Panc1 (cell line): ENCODE data around the gene SHOX. TPM values are rescaled to one million over a fixed set of nuclear protein-coding genes. Genes with fewer than 3 reads are reported as not detected.

ENCODE experiments used
- ATAC-seq: fragments of 200-7000 bp; cut with Tn5 transposase; 2 replicates; pipeline ENCODE4 v1.9.1; 2020; ENCODE audit warnings: mild to moderate bottlenecking, moderate library complexity
- BruUV-seq: library from RNA; stranded (reverse); fragments of 400-500 nt; replicated peaks from 2 replicates; lab custom pipeline; 2021; lab: Mats Ljungman, UMichigan
- CTCF ChIA-PET: fragments of 300-600 bp; sonication (Branson Sonifier 250); formaldehyde crosslinking; loops from one replicate; lab custom pipeline; 2022; ENCODE audit warnings: antibody characterized with exemption; lab: Charles Lee
- POLR2A ChIA-PET: fragments of 300-600 bp; sonication (Branson Sonifier 250); formaldehyde crosslinking; loops from one replicate; lab custom pipeline; 2022; ENCODE audit warnings: antibody characterized with exemption; lab: Charles Lee
- DNase-seq: peaks from one replicate; pipeline ENCODE4 v3.0.0-alpha.2; 2010; ENCODE audit warnings: low read depth, low spot score
- H3K27ac ChIP-seq: 2 replicates; pipeline ENCODE4 v1.5.1; 2011; ENCODE audit warnings: mild to moderate bottlenecking, low read length, inconsistent platforms
- H3K27me3 ChIP-seq: fragments of 200-500 bp; sonication (Bioruptor generic); 2 replicates; pipeline ENCODE4 v1.6.0; 2014; ENCODE audit warnings: low read length, inconsistent platforms; ENCODE audit not compliant: control insufficient read depth, insufficient read depth
- H3K36me3 ChIP-seq: fragments of 200-500 bp; sonication (Bioruptor generic); 2 replicates; pipeline ENCODE4 v1.5.1; 2014; ENCODE audit warnings: inconsistent platforms, mild to moderate bottlenecking, low read length, moderate library complexity; ENCODE audit not compliant: control insufficient read depth, insufficient read depth
- H3K4me1 ChIP-seq: 2 replicates; pipeline ENCODE4 v1.5.1; 2011; ENCODE audit warnings: inconsistent platforms, mild to moderate bottlenecking, low read length, moderate library complexity; ENCODE audit not compliant: control insufficient read depth, insufficient read depth
- H3K4me3 ChIP-seq, 2 experiments: 2 replicates each; pipeline ENCODE4 v1.5.1; 2011 to 2012; ENCODE audit warnings: low read depth in 2 of 2, low read length in 2 of 2, mild to moderate bottlenecking in 2 of 2, inconsistent platforms in 1 of 2, moderate library complexity in 1 of 2
- H3K9me3 ChIP-seq: fragments of 200-500 bp; sonication (Bioruptor generic); 2 replicates; pipeline ENCODE4 v1.5.1; 2014; ENCODE audit warnings: low read depth, mild to moderate bottlenecking, inconsistent platforms, low read length, moderate library complexity; ENCODE audit not compliant: control insufficient read depth, insufficient read depth
- CTCF ChIP-seq: fragments of 450-650 bp; IDR thresholded peaks from 2 replicates; pipeline ENCODE4 v1.5.1; 2017; ENCODE audit warnings: mild to moderate bottlenecking
- POLR2AphosphoS5 ChIP-seq: IDR thresholded peaks from 2 replicates; pipeline ENCODE4 v1.6.1; 2012; ENCODE audit warnings: mild to moderate bottlenecking, low read depth, low read length, moderate library complexity
- REST ChIP-seq, 2 experiments: IDR thresholded peaks; 2 replicates each; pipeline ENCODE4 v1.6.1; 2011 to 2012; ENCODE audit warnings: low read depth in 2 of 2, control low read depth in 1 of 2, low read length in 1 of 2, mild to moderate bottlenecking in 1 of 2, moderate library complexity in 1 of 2; ENCODE audit not compliant: insufficient read depth in 1 of 2
- SIN3A ChIP-seq: IDR thresholded peaks from 2 replicates; pipeline ENCODE4 v1.6.1; 2012; ENCODE audit warnings: low read depth, mild to moderate bottlenecking, low read length, moderate library complexity, borderline replicate concordance; ENCODE audit not compliant: insufficient read depth
- TCF7L2 ChIP-seq: IDR thresholded peaks from 2 replicates; pipeline ENCODE4 v1.6.1; 2011; ENCODE audit warnings: mild to moderate bottlenecking, low read depth, low read length, inconsistent platforms
- in situ Hi-C: cut with HindIII; loops from 2 replicates; pipeline ENCODE4 v1.10.0; 2016; ENCODE audit warnings: low sequenced_read_pairs, low pct_unique_long_range_greater_than_20kb
- intact Hi-C: fragments of 100-400 bp; cut with micrococcal nuclease; formaldehyde crosslinking; loops from one replicate; pipeline ENCODE4 v1.10.0; 2022; ENCODE audit not compliant: unreplicated experiment
- total RNA-seq: library from RNA; stranded (reverse); gene quantifications from one replicate; pipeline ENCODE4 v1.2.1, GENCODE V29; 2021; ENCODE audit not compliant: unreplicated experiment

Gene SHOX
- total RNA-seq, 1 experiment from 2014 or later, result not detected

GRCh38 chrX:662126-662525, 31.5 kb downstream of the SHOX start:
- Histone ChIP-seq H3K9me3 (no peaks in the 10 kb centered on the region), H3K36me3 (no peaks in the 10 kb centered on the region), H3K27me3 (no peaks in the 10 kb centered on the region), H3K27ac (no peak overlapping the region), H3K4me3 (no peak overlapping the region), H3K4me1 (no peaks in the 10 kb centered on the region)
- ChIA-PET POLR2A (no interaction called here), CTCF (no interaction called here)
- no TSS peak for BruUV-seq
- ATAC-seq (no peak), DNase-seq (no peak)
- TF ChIP-seq TCF7L2, result no peak
- TF ChIP-seq POLR2AphosphoS5, result no peak
- no peak for TF ChIP-seq SIN3A
- TF ChIP-seq REST (IDR thresholded peaks at IDR 0.05; ENCODE audit: insufficient read depth in 1 of 2, low read depth in 2 of 2, low read length in 1 of 2), result no peak
- TF ChIP-seq CTCF, result no peak
- in situ Hi-C loops, result no loop called here
- intact Hi-C loops, result no loop called here

GRCh38 chrX:663841-664240, 33.2 kb downstream of the SHOX start:
- ChIA-PET CTCF (no interaction called here), POLR2A (no interaction called here)
- Histone ChIP-seq H3K4me3 (no peak overlapping the region), H3K9me3 (no peaks in the 10 kb centered on the region), H3K27ac (no peak overlapping the region), H3K36me3 (no peaks in the 10 kb centered on the region), H3K27me3 (no peaks in the 10 kb centered on the region), H3K4me1 (no peaks in the 10 kb centered on the region)
- TF ChIP-seq POLR2AphosphoS5, result no peak
- TF ChIP-seq SIN3A, result no peak
- no peak for TF ChIP-seq TCF7L2
- no peak for TF ChIP-seq CTCF
- TF ChIP-seq REST (IDR thresholded peaks at IDR 0.05; ENCODE audit: insufficient read depth in 1 of 2, low read depth in 2 of 2, low read length in 1 of 2), result no peak
- intact Hi-C loops (no loop called here), in situ Hi-C loops (no loop called here)
- DNase-seq (no peak), ATAC-seq (no peak)
- no TSS peak for BruUV-seq
